ENCODE measurements around the gene NEUROD1.

NEUROD1 gene

GRCh38 chr2:181632733-181633401, 47.5 kb downstream of the NEUROD1 start:
- H3K4me2 ChIP-seq (ENCODE audit: insufficient read depth, low read length): no peak overlapping the region
- H3K4me3 ChIP-seq (ENCODE audit: low read depth in 1 of 2, low read length in 2 of 2): no peak overlapping the region
- no peak overlapping the region for H3K27ac ChIP-seq (ENCODE audit: low read length)
- H3K79me2 ChIP-seq (ENCODE audit: insufficient read depth, low read length): no peaks in the 10 kb centered on the region
- TF ChIP-seq EZH2 (IDR thresholded peaks at IDR 0.05; ENCODE audit: borderline replicate concordance, low read depth, low read length, severe bottlenecking): no peak
- no peak for TF ChIP-seq CTCF (IDR thresholded peaks at IDR 0.05; ENCODE audit: borderline replicate concordance, extremely low read depth, low read length, poor library complexity, severe bottlenecking)
- ATAC-seq (ENCODE audit: insufficient read depth, low read depth) (no peak), DNase-seq (no peak)
- H4K20me1 ChIP-seq (ENCODE audit: insufficient read depth, low read length): no peaks in the 10 kb centered on the region
- no peaks in the 10 kb centered on the region for H3K9me3 ChIP-seq (ENCODE audit: insufficient read depth, low read length, severe bottlenecking)
- no peaks in the 10 kb centered on the region for H3K36me3 ChIP-seq (ENCODE audit: insufficient read depth, low read length)
- no peak overlapping the region for H3K9ac ChIP-seq (ENCODE audit: low read depth, low read length)
- H3K4me1 ChIP-seq (ENCODE audit: insufficient read depth, low read length): no peaks in the 10 kb centered on the region
- no peaks in the 10 kb centered on the region for H3K27me3 ChIP-seq (ENCODE audit: insufficient read depth, low read length, poor library complexity)
- no peak overlapping the region; the same call in 1 of the 2 replicates for H2AFZ ChIP-seq (ENCODE audit: low read depth, low read length)

- H3K36me3 ChIP-seq (ENCODE audit: insufficient read depth, low read length): no peaks in the 10 kb centered on the region
- no peak overlapping the region for H2AFZ ChIP-seq (ENCODE audit: low read depth, low read length)
- no peaks in the 10 kb centered on the region for H3K79me2 ChIP-seq (ENCODE audit: insufficient read depth, low read length)
- H3K27me3 ChIP-seq (ENCODE audit: insufficient read depth, low read length, poor library complexity): no peaks in the 10 kb centered on the region
- no peaks in the 10 kb centered on the region for H4K20me1 ChIP-seq (ENCODE audit: insufficient read depth, low read length)
- no peak overlapping the region for H3K4me3 ChIP-seq (ENCODE audit: low read depth in 1 of 2, low read length in 2 of 2)
- no peak overlapping the region for H3K9ac ChIP-seq (ENCODE audit: low read depth, low read length)
- no peak for DNase-seq
- no peak overlapping the region for H3K27ac ChIP-seq (ENCODE audit: low read length)
- H3K4me2 ChIP-seq (ENCODE audit: insufficient read depth, low read length): no peak overlapping the region
- H3K4me1 ChIP-seq (ENCODE audit: insufficient read depth, low read length): no peaks in the 10 kb centered on the region
- H3K9me3 ChIP-seq (ENCODE audit: insufficient read depth, low read length, severe bottlenecking): no peaks in the 10 kb centered on the region
- TF ChIP-seq EZH2 (IDR thresholded peaks at IDR 0.05; ENCODE audit: borderline replicate concordance, low read depth, low read length, severe bottlenecking) (no peak), CTCF (IDR thresholded peaks at IDR 0.05; ENCODE audit: borderline replicate concordance, extremely low read depth, low read length, poor library complexity, severe bottlenecking) (no peak)
- ATAC-seq (ENCODE audit: insufficient read depth, low read depth): no peak
Measured at GRCh38 chr2:181628590-181629585, 51.4 kb downstream of the NEUROD1 start.

GRCh38 chr2:181627545-181627944, 52.8 kb downstream of the NEUROD1 start:
- no peak overlapping the region for H3K4me2 ChIP-seq (ENCODE audit: insufficient read depth, low read length)
- H3K9ac ChIP-seq (ENCODE audit: low read depth, low read length): no peak overlapping the region
- H3K36me3 ChIP-seq (ENCODE audit: insufficient read depth, low read length): no peaks in the 10 kb centered on the region
- H3K4me1 ChIP-seq (ENCODE audit: insufficient read depth, low read length): no peaks in the 10 kb centered on the region
- H3K27ac ChIP-seq (ENCODE audit: low read length): no peak overlapping the region
- H3K4me3 ChIP-seq (ENCODE audit: low read depth in 1 of 2, low read length in 2 of 2): no peak overlapping the region
- H2AFZ ChIP-seq (ENCODE audit: low read depth, low read length): no peak overlapping the region
- H3K9me3 ChIP-seq (ENCODE audit: insufficient read depth, low read length, severe bottlenecking): no peaks in the 10 kb centered on the region
- ATAC-seq (ENCODE audit: insufficient read depth, low read depth) (no peak), DNase-seq (no peak)
- no peaks in the 10 kb centered on the region for H3K79me2 ChIP-seq (ENCODE audit: insufficient read depth, low read length)
- no peaks in the 10 kb centered on the region for H3K27me3 ChIP-seq (ENCODE audit: insufficient read depth, low read length, poor library complexity)
- H4K20me1 ChIP-seq (ENCODE audit: insufficient read depth, low read length): no peaks in the 10 kb centered on the region
- TF ChIP-seq CTCF (IDR thresholded peaks at IDR 0.05; ENCODE audit: borderline replicate concordance, extremely low read depth, low read length, poor library complexity, severe bottlenecking) (no peak), EZH2 (IDR thresholded peaks at IDR 0.05; ENCODE audit: borderline replicate concordance, low read depth, low read length, severe bottlenecking) (no peak)

Measured in DND-41 (cell line).